Stimulated activated CD8-positive, alpha-beta memory T cell treated with anti-CD3 and anti-CD28 coated beads, Interleukin-4, amount 100 ng/mL, for 4 hours (primary cell): ENCODE data around the gene GPRC5C.
"Not testable (repeated sequence)": the region's sequence is repeated elsewhere in the genome, so short reads cannot be mapped to it uniquely, and the experiment has no call there.

Experiments used
- DNase-seq, 2 donors: peaks; one replicate each; pipeline ENCODE4 v3.0.0-alpha.2; 2020; ENCODE audit warnings: low read depth in 2 of 2, low spot score in 1 of 2

GPRC5C gene

DNA sequence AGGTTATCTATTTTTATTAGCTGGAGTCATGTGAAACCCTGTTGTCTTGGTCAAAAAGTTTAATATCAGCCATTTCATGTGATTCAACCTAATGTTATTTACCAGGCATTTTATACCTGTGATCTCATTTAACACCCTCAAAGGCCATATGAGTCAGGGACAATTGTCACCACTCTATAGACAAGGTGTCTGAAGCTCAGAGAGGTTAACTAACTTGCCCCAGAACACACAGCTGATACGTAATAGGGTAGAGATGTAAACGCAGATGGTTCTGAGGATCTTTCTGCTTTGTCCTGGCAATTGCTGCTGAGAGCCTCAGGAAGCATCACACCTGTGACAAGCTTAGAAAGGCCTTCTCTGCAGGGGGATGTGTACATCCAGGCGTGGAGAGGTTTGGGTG is 39.5 kb downstream of the GPRC5C start:
- DNase-seq: no peak

GRCh38 chr17:74472890-74473289 is 41.0 kb downstream of the GPRC5C start:
- DNase-seq: no peak

GRCh38 chr17:74473294-74473693 is 41.4 kb downstream of the GPRC5C start:
- DNase-seq: no peak

DNA sequence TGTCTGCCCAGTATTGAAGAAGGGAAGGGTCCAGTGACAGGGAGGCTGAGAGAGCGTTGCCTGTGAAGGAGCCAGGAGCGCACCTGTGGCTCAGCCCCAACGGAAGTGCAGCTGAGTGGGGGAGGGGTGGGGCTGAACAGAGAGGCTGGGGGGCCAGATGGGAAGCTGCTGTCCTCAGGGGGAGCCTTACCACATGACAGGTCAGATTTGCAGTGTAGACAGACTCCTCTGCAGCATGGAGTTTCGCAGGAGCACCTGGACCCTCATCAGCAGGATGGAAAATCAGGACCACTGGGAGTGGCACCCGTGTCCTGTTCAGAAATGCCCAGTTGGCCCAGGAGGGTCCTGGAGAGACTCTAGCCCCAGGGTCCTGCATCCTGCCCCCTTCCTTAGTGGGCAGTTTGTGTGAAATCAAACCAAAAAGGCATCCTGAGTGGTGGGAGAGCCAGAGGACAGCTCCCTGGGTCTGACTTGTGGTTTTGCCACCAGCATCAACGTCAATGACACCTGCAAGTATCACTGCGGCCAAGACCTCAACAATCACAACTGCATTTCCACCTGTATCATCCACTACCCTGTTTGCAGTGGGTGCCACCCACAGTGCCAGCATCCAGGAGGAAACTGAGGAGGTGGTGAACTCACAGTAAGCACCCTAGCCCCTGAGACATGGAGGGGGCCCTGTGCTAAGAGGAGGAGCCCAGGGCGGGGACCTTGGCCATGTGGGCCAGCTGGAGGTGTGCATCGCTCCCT is 42.3 kb downstream of the GPRC5C start:
- DNase-seq: no peak

- DNase-seq: no peak
These were observed 43.3 kb downstream of the GPRC5C start for GRCh38 chr17:74475189-74475588.

- no peak for DNase-seq
These were observed 45.5 kb downstream of the GPRC5C start for GRCh38 chr17:74477411-74477810.

DNA sequence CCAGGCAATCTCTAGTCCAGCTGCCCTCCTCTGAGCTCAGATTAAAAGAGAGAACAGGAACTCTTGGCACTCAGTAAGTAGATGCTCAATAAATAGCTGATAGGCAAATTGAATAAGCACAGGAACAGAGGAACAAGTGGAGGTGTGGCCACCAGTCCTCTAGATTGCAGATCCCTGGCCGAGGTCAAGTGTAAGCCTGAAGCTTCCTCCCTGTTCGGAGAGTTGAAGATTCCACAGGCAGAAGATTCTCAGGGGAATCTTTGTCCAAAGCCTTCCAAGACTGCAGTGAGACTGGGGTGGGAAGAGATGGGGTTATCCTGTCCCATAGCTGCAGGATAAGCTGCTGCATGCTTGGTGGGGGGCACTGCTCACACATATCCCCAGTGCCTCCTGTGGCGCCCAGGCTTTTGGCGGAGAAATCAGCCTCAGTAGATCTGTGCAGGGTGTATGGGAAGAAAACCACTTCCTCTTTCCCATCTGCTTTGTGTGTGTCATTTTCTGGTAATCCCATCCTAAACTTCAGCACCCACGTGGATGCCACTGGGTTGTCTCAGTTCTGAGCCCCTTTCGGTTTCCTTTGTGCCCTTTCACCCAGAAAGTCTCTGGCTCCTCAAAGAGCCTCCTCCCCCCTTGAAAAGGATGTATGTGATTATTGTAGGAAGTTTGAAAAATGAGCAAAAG is 46.7 kb downstream of the GPRC5C start:
- DNase-seq: no peak

GRCh38 chr17:74480290-74480689 is 48.4 kb downstream of the GPRC5C start:
- DNase-seq: no peak

GRCh38 chr17:74481621-74482020 is 49.7 kb downstream of the GPRC5C start:
- no peak for DNase-seq

DNA sequence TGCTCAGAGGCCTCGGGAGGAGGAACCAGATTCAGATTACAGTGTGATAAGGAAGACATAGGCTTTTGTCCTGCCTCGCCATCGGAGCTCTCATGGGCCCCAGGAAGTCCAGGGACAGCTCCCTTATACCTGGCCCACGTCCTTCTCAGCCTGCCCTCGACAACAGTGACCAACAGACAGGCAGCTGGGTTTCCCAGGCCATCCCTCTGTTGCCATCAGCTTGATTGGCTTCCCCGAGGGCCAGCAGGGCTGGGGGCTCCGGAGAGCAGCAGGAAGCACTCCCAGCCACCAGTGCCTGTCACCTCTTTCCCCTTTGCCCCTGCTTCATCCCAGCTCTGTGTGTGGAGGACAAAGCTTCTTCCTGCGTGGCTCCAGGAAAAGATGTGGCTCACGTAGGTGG is 52.2 kb downstream of the GPRC5C start:
- no peak for DNase-seq

GRCh38 chr17:74485022-74485743 is 53.3 kb downstream of the GPRC5C start:
- DNase-seq: no peak

- DNase-seq: no peak
These were observed 54.0 kb downstream of the GPRC5C start for GRCh38 chr17:74485841-74486240.

DNA sequence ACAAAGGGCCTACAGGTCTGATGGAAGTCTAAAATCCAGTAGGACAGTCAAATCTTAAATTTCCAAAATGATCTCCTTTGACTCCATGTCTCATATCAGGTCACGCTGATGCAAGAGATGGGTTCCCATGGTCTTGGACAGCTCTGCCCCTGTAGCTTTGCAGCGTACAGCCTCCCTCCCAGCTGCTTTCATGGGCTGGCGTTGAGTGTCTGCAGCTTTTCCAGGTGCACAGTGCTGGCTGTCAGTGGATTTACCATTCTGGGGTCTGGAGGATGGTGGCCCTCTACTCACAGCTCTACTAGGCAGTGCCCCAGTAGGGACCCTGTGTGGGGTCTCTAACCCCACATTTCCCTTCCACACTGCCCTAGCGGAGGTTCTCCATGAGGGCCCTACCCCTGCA is 56.4 kb downstream of the GPRC5C start:
- not testable (repeated sequence) for DNase-seq

DNA sequence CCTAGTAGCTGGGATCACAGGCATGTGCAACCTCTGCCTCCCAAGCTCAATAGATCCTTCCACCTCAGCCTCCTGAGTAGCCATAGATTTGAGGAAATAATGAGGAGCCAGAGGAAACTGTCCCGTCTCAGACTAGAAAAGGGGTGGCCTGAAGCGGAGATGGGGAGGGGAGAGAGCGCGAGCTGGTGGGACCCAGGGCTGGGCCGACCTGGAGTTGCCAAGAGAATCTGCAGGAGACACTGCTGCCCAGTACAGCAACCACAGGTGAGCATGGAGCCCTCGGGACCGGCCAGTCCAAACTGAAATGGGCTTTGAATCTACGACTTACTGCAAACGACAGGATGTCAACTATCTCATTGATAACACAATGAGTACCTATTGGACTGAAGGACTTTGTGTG is 58.8 kb downstream of the GPRC5C start:
- DNase-seq: no peak

GRCh38 chr17:74491626-74492025 is 59.7 kb downstream of the GPRC5C start:
- DNase-seq: no peak

- DNase-seq: peak in 1 of 2 donors; percentile 62
These were observed 61.5 kb downstream of the GPRC5C start for GRCh38 chr17:74493331-74493833.
